Right renal pelvis (tissue), 4 donors: Measurements from ENCODE around the gene RPS14. TPM values are rescaled to one million over a fixed set of nuclear protein-coding genes. Genes with fewer than 3 reads are reported as not detected.
"Not testable (repeated sequence)": the region's sequence is repeated elsewhere in the genome, so short reads cannot be mapped to it uniquely, and the experiment has no call there.

Experiments used
- DNase-seq, 4 donors: peaks; one replicate each; pipeline ENCODE4 v3.0.0-alpha.2; 2013; ENCODE audit warnings: low read depth in 4 of 4, low spot score in 3 of 4, missing footprints in 1 of 4
- polyA plus RNA-seq, 4 donors: library from polyadenylated mRNA; unstranded; fragments of 120-200 nt; gene quantifications; one replicate each; pipeline ENCODE4 v1.2.1, GENCODE V29; 2013; ENCODE audit not compliant: insufficient read length in 4 of 4

The RPS14 gene
- polyA plus RNA-seq, 4 donors, result 1,712 to 2,075 (median 1,946) TPM

- no peak for DNase-seq
Observed at GRCh38 chr5:150481972-150482406, 32.5 kb upstream of the RPS14 start.

GRCh38 chr5:150481708-150481965 is 32.1 kb upstream of the RPS14 start:
- no peak for DNase-seq

GRCh38 chr5:150479416-150479815 is 29.9 kb upstream of the RPS14 start:
- no peak for DNase-seq

GRCh38 chr5:150476568-150476967 is 27.0 kb upstream of the RPS14 start:
- not testable (repeated sequence) for DNase-seq

GRCh38 chr5:150473673-150474358 is 24.3 kb upstream of the RPS14 start:
- DNase-seq, result no peak

GRCh38 chr5:150469718-150470469 is 20.4 kb upstream of the RPS14 start:
- no peak for DNase-seq

GRCh38 chr5:150468206-150468605 is 18.7 kb upstream of the RPS14 start:
- no peak for DNase-seq

- no peak for DNase-seq
Observed at GRCh38 chr5:150465927-150466326, 16.4 kb upstream of the RPS14 start.

GRCh38 chr5:150464554-150465012 is 15.0 kb upstream of the RPS14 start:
- DNase-seq, result no peak

- DNase-seq, result no peak
Observed at GRCh38 chr5:150461231-150461630, 11.7 kb upstream of the RPS14 start.

GRCh38 chr5:150460781-150461180 is 11.2 kb upstream of the RPS14 start:
- no peak for DNase-seq

GRCh38 chr5:150458802-150459557 is 9.4 kb upstream of the RPS14 start:
- DNase-seq, result peak in 2 of 4 donors; percentile 44 to 55

- DNase-seq, result no peak
Observed at GRCh38 chr5:150457562-150458240, 8.2 kb upstream of the RPS14 start.

GRCh38 chr5:150457121-150457520 is 7.6 kb upstream of the RPS14 start:
- no peak for DNase-seq

- no peak for DNase-seq
Observed at GRCh38 chr5:150454492-150455229, 5.1 kb upstream of the RPS14 start.

- DNase-seq, result not testable (repeated sequence)
Observed at GRCh38 chr5:150454027-150454426, 4.5 kb upstream of the RPS14 start.

- DNase-seq, result no peak
Observed at GRCh38 chr5:150452914-150453313, 3.4 kb upstream of the RPS14 start.

- DNase-seq, result no peak
Observed at GRCh38 chr5:150451594-150451993, 2.1 kb upstream of the RPS14 start.

- no peak for DNase-seq
Observed at GRCh38 chr5:150448952-150449516, 505 bp downstream of the RPS14 start.

GRCh38 chr5:150448334-150448733 is 1.2 kb downstream of the RPS14 start:
- no peak for DNase-seq
